ENCODE measurements around the gene BAIAP2L2.

Gene BAIAP2L2

DNA sequence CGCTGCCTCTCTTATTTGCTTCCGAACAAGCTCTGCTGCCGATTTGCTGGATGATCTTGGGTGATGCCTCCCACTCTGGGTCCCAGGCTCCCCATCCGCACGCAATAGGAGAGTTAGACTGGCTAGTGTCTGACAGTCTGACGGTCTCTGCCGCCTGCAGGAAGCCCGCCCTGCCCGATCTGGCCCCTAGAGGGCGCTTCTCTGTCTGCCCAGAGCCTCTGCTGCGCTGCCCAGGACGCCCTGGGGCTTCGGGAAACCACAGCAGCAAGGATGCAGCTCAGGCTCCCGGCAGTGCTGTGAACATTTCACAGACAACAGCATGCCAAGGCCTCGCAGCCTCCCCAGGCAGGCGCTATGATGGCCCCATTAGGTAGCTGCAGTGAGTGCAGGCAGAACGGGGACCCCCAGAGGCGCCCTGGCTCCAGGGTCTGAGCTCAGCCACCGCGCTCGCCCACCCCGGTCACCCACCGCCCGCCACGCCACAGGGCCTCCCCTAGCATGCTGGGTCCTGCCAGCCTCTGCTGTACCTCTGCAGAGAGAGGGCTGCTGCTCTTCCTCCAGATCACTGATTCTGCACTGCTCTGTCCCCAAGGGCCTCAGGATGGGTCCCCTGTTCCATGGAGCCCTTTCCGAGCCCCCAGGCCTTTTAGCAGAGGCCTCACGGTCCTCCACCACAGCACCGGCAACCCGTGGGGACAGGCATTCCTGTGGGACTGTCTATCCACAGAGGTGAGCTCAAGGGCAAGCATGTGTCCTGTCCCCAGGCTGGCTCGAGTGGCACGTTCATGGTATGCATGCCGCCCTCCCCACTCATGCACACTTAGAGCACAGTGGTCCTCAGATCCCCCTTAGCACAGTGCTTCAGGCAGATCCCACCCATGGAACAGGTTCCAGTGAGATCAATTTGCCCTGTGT is 4.3 kb upstream of the BAIAP2L2 start:
- H3K23ac ChIP-seq (ENCODE audit: low read length) = no peak overlapping the region
- H2BK12ac ChIP-seq (ENCODE audit: low read length) = no peak overlapping the region
- H4K8ac ChIP-seq (ENCODE audit: low read depth, low read length) = no peak overlapping the region
- H3K18ac ChIP-seq (ENCODE audit: low read length) = no peak overlapping the region
- H4K12ac ChIP-seq (ENCODE audit: low read depth, low read length) = no peak overlapping the region
- H3K4me2 ChIP-seq (ENCODE audit: low read length) = no peak overlapping the region
- H3K27me3 ChIP-seq (ENCODE audit: insufficient read depth, low read length) = no peaks in the 10 kb centered on the region
- H3K4me3 ChIP-seq (ENCODE audit: low read depth, low read length) = no peak overlapping the region
- no peak overlapping the region for H2BK5ac ChIP-seq (ENCODE audit: low read depth, low read length, poor library complexity)
- H3K14ac ChIP-seq (ENCODE audit: low read length) = no peak overlapping the region
- H3K79me2 ChIP-seq (ENCODE audit: control insufficient read depth, insufficient read depth, low read length, poor library complexity) = no peaks in the 10 kb centered on the region
- H3K79me1 ChIP-seq (ENCODE audit: low read length) = no peaks in the 10 kb centered on the region
- no peak overlapping the region for H2AFZ ChIP-seq (ENCODE audit: insufficient read depth, low read length, poor library complexity)
- H4K91ac ChIP-seq (ENCODE audit: low read depth, low read length) = no peak overlapping the region
- no peak overlapping the region for H2AK5ac ChIP-seq (ENCODE audit: low read length)
- H3K36me3 ChIP-seq (ENCODE audit: control insufficient read depth in 1 of 2, insufficient read depth in 2 of 2, low read length in 2 of 2) = no peaks in the 10 kb centered on the region
- H2BK120ac ChIP-seq (ENCODE audit: insufficient read depth, low read length, poor library complexity) = no peak overlapping the region
- peak; percentile 84 to 93 for DNase-seq
- no peak overlapping the region for H3K4ac ChIP-seq (ENCODE audit: low read depth, low read length)
- no peak overlapping the region for H3K27ac ChIP-seq (ENCODE audit: low read depth, low read length)
- H3K9ac ChIP-seq (ENCODE audit: low read length) = no peak overlapping the region
- peaks cover 2 to 3% of the 10 kb centered on the region in 2 experiments for H3K4me1 ChIP-seq (ENCODE audit: control insufficient read depth in 1 of 2, insufficient read depth in 2 of 2, low read length in 2 of 2)
- WGBS (ENCODE audit: extremely low coverage, insufficient coverage, insufficient read length) = no CpG with 5 or more reads among the region's 32 CpGs
- no peaks in the 10 kb centered on the region for H3K9me3 ChIP-seq (ENCODE audit: insufficient read depth, low read depth, low read length)

DNA sequence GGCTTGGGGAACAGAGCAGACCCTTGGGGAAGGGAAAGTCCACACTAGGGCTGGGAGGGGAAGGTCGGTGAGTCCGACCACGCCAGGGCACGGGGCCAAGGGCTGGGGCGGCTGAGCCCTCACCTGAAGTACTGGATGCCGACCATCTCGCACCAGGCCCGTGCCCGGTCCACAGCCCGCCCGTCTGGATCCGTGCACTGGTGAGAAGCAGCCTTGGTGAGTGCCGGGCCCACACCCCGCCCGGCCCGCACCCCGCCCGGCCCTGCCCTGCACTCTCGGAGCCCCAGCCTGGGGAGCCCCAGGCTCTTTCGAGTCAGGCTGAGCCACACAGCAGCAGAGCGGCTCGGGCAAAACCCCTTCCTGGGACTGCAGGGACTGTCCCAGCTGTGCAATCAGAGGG is 1.9 kb upstream of the BAIAP2L2 start:
- Histone ChIP-seq H3K23ac (ENCODE audit: low read length) (no peak overlapping the region), H4K91ac (ENCODE audit: low read depth, low read length) (no peak overlapping the region), H3K27me3 (ENCODE audit: insufficient read depth, low read length) (no peaks in the 10 kb centered on the region), H3K79me2 (ENCODE audit: control insufficient read depth, insufficient read depth, low read length, poor library complexity) (no peaks in the 10 kb centered on the region), H3K36me3 (ENCODE audit: control insufficient read depth in 1 of 2, insufficient read depth in 2 of 2, low read length in 2 of 2) (no peaks in the 10 kb centered on the region), H2AFZ (ENCODE audit: insufficient read depth, low read length, poor library complexity) (no peak overlapping the region), H3K27ac (ENCODE audit: low read depth, low read length) (no peak overlapping the region), H3K9me3 (ENCODE audit: insufficient read depth, low read depth, low read length) (no peaks in the 10 kb centered on the region), H2BK5ac (ENCODE audit: low read depth, low read length, poor library complexity) (no peak overlapping the region), H3K79me1 (ENCODE audit: low read length) (no peaks in the 10 kb centered on the region), H4K8ac (ENCODE audit: low read depth, low read length) (no peak overlapping the region), H3K4me1 (ENCODE audit: control insufficient read depth in 1 of 2, insufficient read depth in 2 of 2, low read length in 2 of 2) (peaks cover 2 to 3% of the 10 kb centered on the region in 2 experiments), H3K4ac (ENCODE audit: low read depth, low read length) (no peak overlapping the region), H3K4me3 (ENCODE audit: low read depth, low read length) (no peak overlapping the region), H3K14ac (ENCODE audit: low read length) (no peak overlapping the region), H3K9ac (ENCODE audit: low read length) (no peak overlapping the region), H2BK120ac (ENCODE audit: insufficient read depth, low read length, poor library complexity) (no peak overlapping the region), H2AK5ac (ENCODE audit: low read length) (no peak overlapping the region), H2BK12ac (ENCODE audit: low read length) (no peak overlapping the region), H3K4me2 (ENCODE audit: low read length) (no peak overlapping the region), H3K18ac (ENCODE audit: low read length) (no peak overlapping the region), H4K12ac (ENCODE audit: low read depth, low read length) (no peak overlapping the region)
- no peak for DNase-seq
- WGBS (ENCODE audit: extremely low coverage, insufficient coverage, insufficient read length) = no CpG with 5 or more reads among the region's 22 CpGs

DNA sequence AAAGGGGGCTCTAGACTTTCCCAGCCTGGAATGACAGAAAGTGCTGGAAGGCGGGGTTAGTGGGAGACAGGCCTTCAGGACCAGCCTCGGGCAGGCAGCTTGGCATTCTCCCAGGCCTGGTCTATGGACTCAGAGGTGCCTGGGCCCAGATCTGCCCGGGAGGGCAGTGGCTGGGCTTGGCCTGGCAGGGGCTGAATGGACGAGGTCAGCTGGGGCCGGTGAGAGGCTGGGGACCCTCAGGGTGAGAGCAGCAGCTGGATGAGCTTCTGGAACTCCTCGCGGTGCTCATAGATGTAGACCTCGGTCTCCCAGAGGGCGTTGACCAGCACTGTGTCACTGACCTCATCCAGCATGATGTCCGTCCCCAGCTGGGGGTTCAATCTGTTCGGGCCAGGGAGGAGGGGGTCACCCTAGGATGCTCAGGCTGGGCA is 1.5 kb upstream of the BAIAP2L2 start:
- Histone ChIP-seq H3K23ac (ENCODE audit: low read length) (no peak overlapping the region), H3K4ac (ENCODE audit: low read depth, low read length) (no peak overlapping the region), H2BK5ac (ENCODE audit: low read depth, low read length, poor library complexity) (no peak overlapping the region), H3K79me2 (ENCODE audit: control insufficient read depth, insufficient read depth, low read length, poor library complexity) (no peaks in the 10 kb centered on the region), H2AFZ (ENCODE audit: insufficient read depth, low read length, poor library complexity) (no peak overlapping the region), H3K36me3 (ENCODE audit: control insufficient read depth in 1 of 2, insufficient read depth in 2 of 2, low read length in 2 of 2) (no peaks in the 10 kb centered on the region), H3K4me1 (ENCODE audit: control insufficient read depth in 1 of 2, insufficient read depth in 2 of 2, low read length in 2 of 2) (peaks cover 2 to 3% of the 10 kb centered on the region in 2 experiments), H2BK120ac (ENCODE audit: insufficient read depth, low read length, poor library complexity) (no peak overlapping the region), H3K14ac (ENCODE audit: low read length) (no peak overlapping the region), H4K12ac (ENCODE audit: low read depth, low read length) (no peak overlapping the region), H3K4me2 (ENCODE audit: low read length) (no peak overlapping the region), H3K18ac (ENCODE audit: low read length) (no peak overlapping the region), H3K4me3 (ENCODE audit: low read depth, low read length) (no peak overlapping the region), H2BK12ac (ENCODE audit: low read length) (no peak overlapping the region), H3K9me3 (ENCODE audit: insufficient read depth, low read depth, low read length) (no peaks in the 10 kb centered on the region), H3K27me3 (ENCODE audit: insufficient read depth, low read length) (no peaks in the 10 kb centered on the region), H4K8ac (ENCODE audit: low read depth, low read length) (no peak overlapping the region), H2AK5ac (ENCODE audit: low read length) (no peak overlapping the region), H4K91ac (ENCODE audit: low read depth, low read length) (no peak overlapping the region), H3K79me1 (ENCODE audit: low read length) (no peaks in the 10 kb centered on the region), H3K27ac (ENCODE audit: low read depth, low read length) (no peak overlapping the region), H3K9ac (ENCODE audit: low read length) (no peak overlapping the region)
- no CpG with 5 or more reads among the region's 11 CpGs for WGBS (ENCODE audit: extremely low coverage, insufficient coverage, insufficient read length)
- no peak for DNase-seq

DNA sequence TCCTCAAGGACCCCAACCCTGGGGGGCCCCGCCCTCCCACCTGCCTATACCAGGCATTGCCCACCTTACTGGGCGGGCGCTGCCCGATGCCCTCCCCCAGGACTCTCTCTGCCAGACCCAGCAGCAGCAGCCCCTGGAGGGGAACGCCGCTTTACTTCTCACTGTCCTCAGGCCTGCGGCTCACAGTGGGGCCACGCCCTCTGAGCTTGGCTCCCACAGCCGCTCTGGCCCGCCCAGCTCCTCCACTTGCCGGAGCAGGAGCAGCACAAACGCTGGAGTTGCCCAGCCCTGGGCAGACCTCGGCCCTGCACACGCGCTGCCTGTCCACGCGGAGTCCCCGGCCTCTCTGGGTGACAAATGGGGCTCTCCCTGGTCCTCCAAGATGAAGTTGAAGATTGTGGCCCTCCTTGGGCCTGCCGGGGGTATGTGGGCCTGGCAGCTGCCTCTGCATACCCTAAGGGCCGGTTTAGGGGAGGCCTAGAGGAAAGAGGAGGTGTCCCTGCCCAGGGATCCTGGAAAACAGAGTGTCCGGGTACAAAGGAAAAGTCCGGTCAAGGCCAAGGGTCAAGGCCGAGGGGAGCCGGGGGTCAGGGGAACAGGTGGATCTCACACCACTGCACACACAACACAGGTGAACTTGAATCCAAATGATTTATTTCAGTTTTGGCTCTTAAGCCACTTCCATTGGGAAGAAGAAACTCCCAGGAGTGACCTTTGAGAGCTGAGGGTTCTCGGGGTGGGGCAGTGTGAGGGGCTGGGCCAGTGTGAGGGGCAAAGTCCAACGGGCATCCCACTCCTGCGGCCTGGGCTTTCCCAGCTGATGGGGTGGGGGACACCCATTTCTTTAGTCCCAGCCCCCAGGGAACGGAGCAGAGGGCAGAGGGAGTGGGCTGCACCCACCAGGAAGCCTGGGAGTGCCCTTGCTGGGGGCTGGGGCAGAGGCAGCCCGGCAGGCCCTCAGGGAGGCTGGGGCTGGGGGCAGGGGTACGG is 674 bp upstream of the BAIAP2L2 start:
- Histone ChIP-seq H3K4ac (ENCODE audit: low read depth, low read length) (no peak overlapping the region), H3K27ac (ENCODE audit: low read depth, low read length) (no peak overlapping the region), H2BK12ac (ENCODE audit: low read length) (no peak overlapping the region), H2AFZ (ENCODE audit: insufficient read depth, low read length, poor library complexity) (no peak overlapping the region), H3K36me3 (ENCODE audit: control insufficient read depth in 1 of 2, insufficient read depth in 2 of 2, low read length in 2 of 2) (no peaks in the 10 kb centered on the region), H3K27me3 (ENCODE audit: insufficient read depth, low read length) (no peaks in the 10 kb centered on the region), H2BK120ac (ENCODE audit: insufficient read depth, low read length, poor library complexity) (no peak overlapping the region), H3K18ac (ENCODE audit: low read length) (no peak overlapping the region), H2BK5ac (ENCODE audit: low read depth, low read length, poor library complexity) (no peak overlapping the region), H3K9me3 (ENCODE audit: insufficient read depth, low read depth, low read length) (no peaks in the 10 kb centered on the region), H3K4me2 (ENCODE audit: low read length) (no peak overlapping the region), H3K4me1 (ENCODE audit: control insufficient read depth in 1 of 2, insufficient read depth in 2 of 2, low read length in 2 of 2) (peaks cover 2 to 3% of the 10 kb centered on the region in 2 experiments), H3K23ac (ENCODE audit: low read length) (no peak overlapping the region), H3K4me3 (ENCODE audit: low read depth, low read length) (no peak overlapping the region), H4K91ac (ENCODE audit: low read depth, low read length) (no peak overlapping the region), H3K9ac (ENCODE audit: low read length) (no peak overlapping the region), H3K79me1 (ENCODE audit: low read length) (no peaks in the 10 kb centered on the region), H4K12ac (ENCODE audit: low read depth, low read length) (no peak overlapping the region), H2AK5ac (ENCODE audit: low read length) (no peak overlapping the region), H3K14ac (ENCODE audit: low read length) (no peak overlapping the region), H4K8ac (ENCODE audit: low read depth, low read length) (no peak overlapping the region), H3K79me2 (ENCODE audit: control insufficient read depth, insufficient read depth, low read length, poor library complexity) (no peaks in the 10 kb centered on the region)
- no CpG with 5 or more reads among the region's 30 CpGs for WGBS (ENCODE audit: extremely low coverage, insufficient coverage, insufficient read length)
- DNase-seq = no peak
